ENCODE results near the gene TNFRSF17. TPM values are rescaled to one million over a fixed set of nuclear protein-coding genes. Genes with fewer than 3 reads are reported as not detected.

TNFRSF17 gene
- total and polyA plus RNA-seq, 2 of the 8 experiments (the other 6 are each of a cell fraction or from before 2014, with no cell fraction given), result not detected

DNA sequence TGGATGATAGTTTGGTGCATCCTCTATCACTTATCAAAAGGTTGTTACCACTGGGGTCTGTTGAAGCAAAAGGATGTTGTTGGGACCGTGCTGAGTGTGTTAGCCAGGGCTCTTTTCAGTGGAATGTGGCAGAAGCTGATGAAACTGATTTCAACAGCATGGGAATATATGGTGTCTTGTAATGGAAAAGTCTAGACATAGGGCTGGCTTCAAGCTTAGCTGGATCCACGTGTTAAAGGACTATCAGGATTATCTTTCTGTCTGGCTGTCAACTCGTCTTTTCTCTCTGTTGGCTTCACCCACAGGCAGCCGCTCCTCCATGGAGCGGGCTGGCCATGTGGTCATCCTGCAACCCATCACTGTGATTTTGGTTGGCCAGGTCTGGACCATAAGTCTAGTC, 20.2 kb downstream of the TNFRSF17 start (continued):
- TF ChIP-seq JUN (IDR thresholded peaks at IDR 0.05; ENCODE audit: low read depth, low read length), result no peak
- no peak for TF ChIP-seq RAD21 (IDR thresholded peaks at IDR 0.05 in 1 of 2, conservative IDR thresholded peaks at IDR 0.05 in 1 of 2; ENCODE audit: low read depth in 2 of 2, low read length in 2 of 2)

Data from H1 (cell line).